GM18861 (cell line): ENCODE measurements around the gene NDUFB5.

Experiments used
- ATAC-seq: cut with Tn5 transposase; IDR thresholded peaks from one replicate; pipeline ENCODE4 v1.9.1; 2021; ENCODE audit not compliant: unreplicated experiment

The NDUFB5 gene

DNA sequence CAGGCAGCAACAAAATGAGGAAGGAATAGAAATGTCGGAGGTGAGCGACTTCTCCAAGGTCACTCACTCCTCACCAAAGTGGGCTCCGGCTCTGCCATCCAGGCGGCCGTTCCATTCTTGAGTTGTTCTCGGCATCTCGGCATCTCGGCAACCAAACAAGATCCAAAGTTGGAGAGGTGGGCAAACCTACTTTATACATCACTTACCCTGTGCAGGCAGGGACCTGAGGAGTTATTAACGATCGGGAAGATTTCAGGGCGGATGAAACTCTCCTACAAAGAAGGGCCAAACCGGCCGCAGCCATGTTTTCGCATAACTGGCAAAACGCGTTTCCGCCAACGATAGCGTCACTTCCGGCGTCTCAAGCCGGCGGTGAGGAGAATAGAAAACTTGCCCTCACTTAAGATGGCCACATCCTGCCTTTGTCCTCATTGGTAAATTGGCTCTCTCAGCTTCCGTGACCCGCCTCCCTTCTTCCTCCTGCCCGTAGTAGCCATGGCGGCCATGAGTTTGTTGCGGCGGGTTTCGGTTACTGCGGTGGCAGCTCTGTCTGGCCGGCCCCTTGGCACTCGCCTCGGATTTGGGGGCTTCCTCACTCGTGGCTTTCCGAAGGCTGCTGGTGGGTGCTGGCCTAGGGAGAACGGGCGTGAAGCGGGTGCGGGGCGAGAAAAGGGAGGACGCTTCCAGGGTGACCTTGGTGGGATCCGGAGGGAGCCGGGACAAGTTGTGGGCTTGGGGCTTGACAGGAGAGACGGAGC lies at the start of gene NDUFB5, which contains the start of gene MRPL47:
Gene NDUFB5 (plus strand): TSS at position 474 of the 758 bp plus-strand sequence. CDS start 22 bp downstream, at position 496.
Gene MRPL47 (minus strand): TSS at position 318 of the 758 bp plus-strand sequence. CDS start 14 bp downstream, at position 304.
- ATAC-seq: peak; percentile 92

DNA sequence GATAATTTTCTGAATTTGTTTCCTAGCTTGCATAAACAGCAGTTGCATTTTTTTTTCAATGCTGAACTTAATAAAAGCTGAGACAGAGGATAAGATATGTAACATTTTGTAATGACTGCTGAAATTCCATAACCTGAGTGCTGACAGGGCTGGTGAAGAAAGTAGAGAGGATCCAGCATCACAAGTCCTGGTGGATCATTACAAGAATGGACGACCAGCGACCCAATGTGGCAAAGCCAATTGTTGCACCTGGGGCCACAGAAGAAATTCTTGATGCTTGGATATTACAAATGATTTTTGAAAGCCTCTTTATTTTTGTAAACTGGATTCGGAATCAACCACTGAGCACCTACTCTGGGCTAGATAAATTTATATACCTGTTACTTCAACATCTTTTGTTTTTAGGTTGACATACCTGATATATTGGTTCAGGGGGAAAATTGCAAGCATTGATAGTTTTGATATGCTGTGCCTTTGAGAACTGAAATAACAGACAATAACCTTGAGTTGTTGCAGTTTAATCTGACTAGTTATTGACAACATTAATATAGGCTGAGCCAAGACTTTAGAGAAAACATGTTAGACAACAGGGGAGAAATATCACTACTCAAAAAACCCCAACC lies 45.7 kb upstream of the NDUFB5 start:
- ATAC-seq: no peak

DNA sequence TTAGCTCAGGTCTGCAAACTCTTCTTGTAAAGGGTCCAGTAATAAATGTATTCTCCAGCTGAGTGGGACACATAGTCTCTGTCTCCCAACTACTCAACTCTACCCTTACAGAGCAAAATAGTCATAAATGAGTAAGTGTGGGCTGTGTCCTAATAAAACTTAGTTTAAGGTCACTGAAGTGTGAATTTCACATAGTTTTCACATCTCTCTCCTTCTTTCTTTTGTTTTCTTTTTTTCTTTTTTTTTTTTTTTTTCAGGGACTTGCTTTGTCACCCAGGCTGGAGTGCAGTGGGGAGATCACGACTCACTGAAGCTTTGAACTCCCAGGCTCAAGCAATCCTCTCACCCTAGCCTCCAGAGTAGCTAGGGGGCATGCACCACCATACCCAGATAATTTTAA lies 43.8 kb upstream of the NDUFB5 start:
- ATAC-seq: no peak

DNA sequence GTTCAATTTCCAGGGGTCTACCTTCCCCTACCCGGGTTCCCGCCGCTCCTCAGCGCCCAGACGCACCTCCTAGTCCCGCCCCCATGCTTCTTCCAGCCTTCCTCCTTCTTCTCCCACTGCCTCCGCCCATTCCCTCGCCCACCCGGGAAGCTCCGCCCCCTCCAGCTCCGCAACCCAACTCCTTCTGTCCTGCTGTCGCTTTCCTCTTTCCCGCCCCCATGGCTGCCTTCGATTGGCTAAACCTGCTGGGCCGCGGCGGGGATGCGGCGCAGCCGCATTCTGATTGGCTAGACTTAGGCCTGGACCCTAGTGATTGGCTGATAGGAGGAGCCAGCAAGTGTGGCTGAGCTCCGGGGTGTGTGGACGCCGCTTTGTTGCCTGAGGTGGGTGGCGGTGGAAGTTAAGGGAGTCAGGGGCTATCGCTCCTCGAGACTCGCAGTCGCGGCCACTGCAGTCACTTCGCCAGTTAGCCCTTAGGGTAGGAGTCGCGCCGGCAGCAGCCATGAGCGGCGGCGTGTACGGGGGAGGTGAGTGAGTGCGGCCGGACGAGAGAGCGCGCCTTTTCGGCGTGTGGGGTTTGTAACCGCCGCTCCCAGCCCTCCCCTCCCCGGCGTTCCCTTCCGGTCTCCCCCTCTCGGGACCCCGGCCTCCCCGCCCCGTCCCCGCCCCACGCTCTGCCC lies 41.9 kb upstream of the NDUFB5 start, which contains the start of gene ACTL6A:
Gene ACTL6A (plus strand): TSS at position 336 of the 680 bp plus-strand sequence. CDS start 167 bp downstream, at position 503.
- peak; percentile 94 for ATAC-seq

DNA sequence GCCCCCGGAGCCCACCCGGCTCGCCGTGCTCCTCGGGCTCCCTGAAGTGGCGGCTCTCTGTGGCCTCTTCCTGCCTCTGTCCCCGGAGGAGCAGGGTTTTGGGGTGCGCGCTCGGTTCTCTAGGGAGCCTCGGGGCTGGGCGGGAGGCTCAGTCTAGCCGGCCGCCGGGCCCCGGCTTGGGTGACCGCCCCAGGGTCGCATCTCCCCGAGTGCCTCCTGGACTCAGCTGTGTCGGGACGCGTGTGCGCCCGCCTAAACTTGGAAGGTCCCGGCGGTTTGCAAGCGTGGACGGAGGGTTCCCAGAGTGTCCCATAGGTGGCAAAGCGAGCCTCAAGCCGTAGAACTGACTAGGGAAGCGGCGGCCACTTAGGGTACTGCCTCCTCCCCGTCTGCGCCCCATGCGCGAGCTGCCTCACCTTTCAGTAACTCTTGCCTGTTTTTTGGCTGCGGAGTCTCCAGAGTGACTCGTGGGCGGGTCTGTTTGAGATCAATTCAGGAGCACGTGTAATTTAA lies 41.3 kb upstream of the NDUFB5 start:
- peak; percentile 34 for ATAC-seq

DNA sequence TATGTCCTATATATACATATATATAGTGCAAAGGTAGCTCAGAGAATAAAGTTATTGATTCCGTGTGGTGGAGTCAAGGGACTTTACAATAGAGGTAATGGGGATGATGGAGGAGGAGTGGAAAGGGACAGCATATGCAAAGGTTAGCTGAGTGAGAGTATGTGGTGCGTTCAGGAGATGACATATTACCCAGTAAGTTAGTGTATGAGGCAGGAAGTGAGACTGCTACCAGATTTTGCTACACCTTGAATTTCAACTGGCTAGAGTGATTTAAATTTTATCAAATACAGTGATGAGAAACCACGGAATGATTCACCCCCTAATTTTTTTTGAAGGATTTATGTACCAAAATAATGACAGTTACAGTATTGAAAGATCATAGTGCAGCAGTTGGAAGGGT lies 39.1 kb upstream of the NDUFB5 start:
- ATAC-seq: peak; percentile 27

DNA sequence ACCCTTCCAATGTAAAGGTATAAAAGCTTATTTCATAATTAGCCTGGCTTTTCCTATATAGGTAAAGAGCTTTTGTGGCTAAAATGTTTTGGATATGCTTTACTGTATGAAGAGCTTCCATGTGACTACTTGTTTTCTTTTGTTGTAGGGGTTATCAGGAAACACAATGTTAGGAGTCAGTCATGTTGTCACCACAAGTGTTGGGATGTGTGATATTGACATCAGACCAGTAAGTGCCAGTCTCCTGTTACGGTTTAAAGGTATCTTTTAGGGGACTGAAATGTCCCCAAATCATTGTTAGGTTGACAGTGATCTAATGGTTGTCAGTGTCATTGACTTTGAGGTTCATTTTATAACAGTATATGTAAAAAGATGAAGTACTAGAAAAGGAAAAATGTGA lies 23.6 kb upstream of the NDUFB5 start:
- ATAC-seq: no peak

DNA sequence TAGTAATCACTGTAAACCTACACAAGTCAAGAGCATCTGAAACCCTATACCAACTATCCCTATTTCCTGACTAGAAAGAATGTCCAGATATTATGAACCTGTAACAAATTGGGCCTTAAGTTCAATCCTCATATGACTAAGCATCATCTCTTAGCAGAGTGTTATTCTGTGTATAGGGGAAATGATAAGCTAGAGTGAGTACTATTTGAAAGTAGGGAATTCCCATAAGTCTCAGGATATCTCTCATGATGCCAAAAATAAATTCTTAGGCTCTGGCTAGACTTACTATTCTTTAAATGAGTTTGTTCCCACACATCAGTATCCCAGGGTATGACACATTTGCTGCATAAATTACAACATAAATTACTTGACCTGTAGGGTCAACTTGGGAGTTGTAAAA lies 15.5 kb upstream of the NDUFB5 start:
- no peak for ATAC-seq

DNA sequence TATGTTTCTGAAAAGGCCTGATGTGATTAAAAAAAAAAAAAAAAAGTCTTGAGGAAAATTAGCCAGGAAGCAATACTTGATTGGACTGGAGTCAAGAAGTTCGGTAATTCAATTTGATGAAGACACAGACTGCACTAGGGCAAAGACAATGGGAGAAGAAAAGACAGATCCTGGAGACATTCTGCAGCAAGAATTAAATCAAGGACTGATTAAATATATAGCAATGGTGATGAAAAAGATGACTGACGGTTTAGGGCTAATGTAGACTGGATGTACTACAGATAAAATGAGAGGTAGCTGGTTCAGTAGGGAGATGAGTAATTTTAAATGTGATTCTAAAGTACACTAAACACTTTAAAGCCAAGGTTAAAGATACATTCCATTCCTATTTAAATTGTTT lies 13.9 kb upstream of the NDUFB5 start:
- ATAC-seq: no peak

DNA sequence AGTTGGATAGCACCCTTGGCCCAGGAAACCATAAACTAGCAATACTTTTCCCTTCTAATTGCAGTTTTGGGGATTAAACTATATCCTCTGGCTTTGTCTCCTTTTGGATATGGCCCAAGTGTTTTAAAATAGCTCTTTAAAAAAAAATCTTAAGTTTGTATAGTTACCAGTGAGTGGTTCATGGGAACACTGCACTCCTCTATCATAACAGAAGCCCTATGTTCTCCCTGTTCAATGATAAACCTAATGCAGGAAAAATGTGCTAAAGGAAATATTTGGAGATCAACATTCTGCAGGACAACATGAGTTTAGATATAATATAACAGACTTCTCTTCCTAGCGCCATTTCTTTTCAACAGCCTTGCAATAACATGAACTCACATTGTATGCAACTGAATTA lies 13.3 kb upstream of the NDUFB5 start:
- no peak for ATAC-seq

DNA sequence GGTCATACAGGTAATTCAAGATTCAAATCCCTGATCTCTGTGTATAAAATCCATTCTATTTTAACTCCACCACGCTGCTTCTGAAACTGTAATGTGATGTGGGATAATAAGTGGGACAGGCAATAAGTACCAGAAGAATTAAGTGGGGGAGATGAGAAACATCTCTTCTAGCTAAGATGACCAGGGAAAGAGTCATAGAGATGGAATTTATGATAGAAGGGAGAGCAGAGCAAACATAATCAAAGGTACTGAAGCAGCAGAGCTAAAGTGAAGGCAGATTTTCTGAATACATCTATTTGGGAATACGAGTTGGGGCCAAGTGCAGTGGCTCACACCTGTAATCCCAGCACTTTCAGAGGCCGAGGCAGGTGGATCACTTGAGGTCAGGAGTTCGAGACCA lies 5.1 kb upstream of the NDUFB5 start:
- ATAC-seq: no peak

DNA sequence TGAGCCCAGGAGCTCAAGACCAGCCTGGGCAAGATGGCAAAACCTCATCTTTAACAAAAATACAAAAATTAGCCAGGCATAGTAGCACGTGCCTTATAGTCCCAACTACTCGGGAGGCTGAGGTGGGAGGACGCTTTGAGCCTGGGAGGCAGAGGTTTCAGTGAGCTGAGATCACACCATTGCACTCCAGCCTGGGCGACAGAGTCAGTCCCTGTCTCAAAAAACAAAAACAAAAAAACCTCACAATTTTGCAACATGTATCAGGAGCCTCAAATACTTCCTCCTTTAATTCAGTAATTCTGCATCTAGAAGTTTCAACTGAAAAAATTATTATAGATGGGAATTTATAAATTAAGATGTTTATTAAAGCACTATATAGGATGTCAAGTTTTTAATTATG lies 1.3 kb upstream of the NDUFB5 start:
- no peak for ATAC-seq

DNA sequence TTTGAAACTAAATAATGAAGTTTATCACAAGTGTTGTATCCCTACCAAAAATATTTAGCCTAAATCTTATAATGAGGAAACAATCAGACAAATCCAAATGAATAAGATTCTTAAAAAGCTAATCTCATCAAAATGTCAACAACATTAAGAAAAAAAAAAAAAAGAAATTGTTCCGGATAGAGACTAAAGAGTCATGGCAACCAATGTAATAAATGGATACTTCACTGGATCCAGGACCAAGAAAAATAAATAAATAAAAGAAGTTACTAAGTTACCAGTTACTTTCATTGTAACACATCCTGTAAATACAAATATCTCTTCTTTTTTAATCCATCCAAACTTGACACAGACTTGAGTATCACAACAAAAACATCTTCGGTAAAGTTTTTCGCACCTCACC lies 763 bp upstream of the NDUFB5 start:
- ATAC-seq: no peak

DNA sequence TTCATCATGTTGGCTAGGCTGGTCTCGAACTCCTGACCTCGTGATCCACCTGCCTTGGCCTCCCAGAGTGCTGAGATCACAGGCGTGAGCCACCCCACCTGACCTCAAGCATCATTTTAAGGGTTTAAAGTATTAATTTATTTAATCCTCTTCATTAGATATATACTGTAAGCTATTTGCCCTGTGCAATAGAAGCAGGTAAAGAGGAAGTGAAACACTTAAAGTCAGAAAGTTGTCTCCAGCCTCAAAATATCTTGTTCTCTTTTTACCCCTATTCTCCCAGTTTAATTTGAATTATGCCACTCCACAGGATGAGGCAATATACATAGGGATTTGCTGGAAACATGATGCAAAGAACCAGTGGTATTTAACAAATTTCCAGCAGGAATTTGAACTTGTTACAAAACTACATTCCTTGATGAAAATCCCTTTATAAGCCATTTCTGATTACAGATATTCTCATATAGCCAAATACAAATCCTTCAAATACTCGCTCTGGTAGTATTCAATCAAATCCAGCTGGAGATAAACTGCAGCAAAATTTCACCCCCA lies 2.0 kb downstream of the NDUFB5 start:
- ATAC-seq: peak; percentile 23

DNA sequence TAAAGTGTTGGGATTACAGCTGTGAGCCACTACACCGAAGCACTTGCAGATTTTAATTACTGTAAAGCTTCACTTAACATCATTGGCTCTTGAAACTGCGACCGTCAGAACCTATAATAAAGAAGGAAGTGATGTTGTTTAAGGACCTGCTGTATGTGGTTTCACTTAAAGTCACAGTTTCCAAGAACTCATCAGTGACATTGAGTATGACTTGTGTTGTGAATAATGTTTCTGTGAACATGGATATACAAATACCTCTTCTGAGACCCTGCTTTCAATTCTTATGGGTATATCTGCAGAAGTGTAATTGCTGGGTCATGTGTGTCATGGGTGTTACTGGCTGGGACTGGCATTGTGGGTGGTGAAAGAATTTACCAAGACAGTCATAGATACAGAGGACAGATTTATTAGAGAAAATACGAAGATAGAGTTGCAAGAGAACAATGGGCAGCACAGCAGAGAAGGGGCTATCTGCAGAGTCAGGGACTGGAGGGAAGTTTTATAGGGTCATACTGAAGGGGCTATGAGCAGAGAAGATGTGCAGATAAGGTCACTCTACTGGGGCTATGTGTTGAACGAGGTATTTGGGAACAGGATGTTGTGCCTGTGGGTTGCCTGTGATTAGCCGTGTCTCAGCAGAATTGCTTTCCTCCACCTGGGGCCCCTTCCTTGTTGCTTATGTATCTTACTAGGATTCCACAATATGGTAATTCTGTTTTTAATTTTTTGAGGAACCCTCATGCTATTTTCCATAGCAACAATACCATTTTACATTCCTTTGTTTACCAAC lies 4.5 kb downstream of the NDUFB5 start:
- ATAC-seq: peak; percentile 61

DNA sequence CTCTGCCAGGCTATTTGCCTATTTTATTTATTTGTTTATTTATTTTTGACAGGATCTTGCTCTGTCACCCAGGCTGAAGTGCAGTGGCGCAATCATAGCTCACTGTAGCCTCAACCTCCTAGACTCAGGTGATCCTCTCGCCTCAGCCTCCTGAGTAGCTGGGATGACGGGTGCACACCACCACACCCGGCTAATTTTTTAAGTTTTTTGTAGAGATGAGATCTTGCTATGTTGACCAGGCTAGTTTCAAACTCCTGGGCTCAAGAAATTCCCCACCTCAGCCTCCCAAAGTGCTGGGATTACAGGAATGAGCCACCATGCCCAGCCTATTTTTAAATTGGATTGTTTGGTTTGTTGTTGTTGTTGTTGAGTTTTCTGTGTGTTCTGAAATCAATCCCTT lies 5.5 kb downstream of the NDUFB5 start:
- no peak for ATAC-seq

DNA sequence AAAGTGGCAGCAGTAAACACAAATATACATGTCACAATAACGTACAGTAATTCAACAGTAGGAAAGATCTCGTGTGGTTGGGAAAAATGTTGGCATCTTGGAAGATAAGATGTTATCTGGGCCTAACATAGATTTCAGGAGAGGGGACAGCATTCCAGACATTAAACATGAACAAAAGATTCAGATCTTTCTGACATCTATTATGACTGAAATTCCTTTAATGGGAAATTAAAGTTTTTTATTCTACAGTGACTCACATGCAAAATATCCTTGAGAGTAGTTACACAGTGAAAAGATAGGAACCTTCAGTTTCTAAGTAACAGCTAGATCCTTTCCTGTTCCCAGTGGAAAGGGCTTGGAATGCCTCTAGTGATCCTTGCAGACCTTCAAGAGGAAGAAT lies 9.2 kb downstream of the NDUFB5 start:
- no peak for ATAC-seq

DNA sequence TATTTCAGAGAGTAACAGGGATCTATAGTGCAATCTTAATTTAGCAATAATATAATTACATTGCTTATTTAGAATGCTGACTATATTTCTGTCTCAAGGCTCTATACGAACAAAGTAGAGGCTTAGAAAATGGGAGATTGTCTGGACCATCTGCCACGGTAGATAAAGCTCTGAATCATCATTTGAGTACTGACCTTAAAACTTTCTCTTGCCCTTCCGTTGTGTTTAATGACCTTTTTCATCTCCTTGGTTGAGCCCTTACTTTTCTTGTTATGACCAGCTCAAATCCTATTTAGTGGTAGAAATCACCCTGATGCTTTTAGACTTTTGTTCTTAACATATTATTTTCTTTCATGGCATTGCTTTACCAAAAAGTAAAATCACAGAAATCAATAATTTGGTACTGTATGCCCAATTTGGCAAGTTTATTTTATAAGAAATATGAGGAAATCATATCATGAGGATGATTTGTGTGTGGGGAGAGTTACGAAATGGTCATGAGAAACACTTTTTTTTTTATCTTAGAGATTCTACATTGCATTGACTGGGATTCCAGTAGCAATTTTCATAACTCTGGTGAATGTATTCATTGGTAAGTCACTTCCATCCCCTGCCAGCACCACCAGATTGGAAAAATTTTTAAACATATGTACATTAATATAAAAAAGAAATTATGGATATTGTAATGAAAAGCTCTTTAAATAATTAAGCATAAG lies 11.0 kb downstream of the NDUFB5 start:
- no peak for ATAC-seq

DNA sequence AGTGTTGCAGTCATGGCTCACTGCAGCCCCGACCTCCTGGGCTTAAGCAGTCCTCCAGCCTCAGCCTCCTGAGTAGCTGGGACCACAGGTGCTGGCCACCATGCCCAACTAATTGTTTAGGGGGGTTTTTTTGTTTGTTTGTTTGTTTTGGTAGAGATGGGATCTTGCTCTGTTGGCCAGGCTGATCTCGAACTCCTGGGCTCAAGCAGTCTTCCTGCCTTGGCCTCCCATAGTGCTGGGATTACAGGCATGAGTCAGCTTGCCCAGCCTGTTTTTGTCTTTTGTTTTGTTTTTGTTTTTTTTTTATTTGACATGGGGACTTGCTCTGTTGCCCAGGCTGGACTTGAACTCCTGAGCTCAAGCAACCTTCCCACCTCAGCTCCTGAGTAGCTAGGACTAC lies 17.4 kb downstream of the NDUFB5 start:
- no peak for ATAC-seq

DNA sequence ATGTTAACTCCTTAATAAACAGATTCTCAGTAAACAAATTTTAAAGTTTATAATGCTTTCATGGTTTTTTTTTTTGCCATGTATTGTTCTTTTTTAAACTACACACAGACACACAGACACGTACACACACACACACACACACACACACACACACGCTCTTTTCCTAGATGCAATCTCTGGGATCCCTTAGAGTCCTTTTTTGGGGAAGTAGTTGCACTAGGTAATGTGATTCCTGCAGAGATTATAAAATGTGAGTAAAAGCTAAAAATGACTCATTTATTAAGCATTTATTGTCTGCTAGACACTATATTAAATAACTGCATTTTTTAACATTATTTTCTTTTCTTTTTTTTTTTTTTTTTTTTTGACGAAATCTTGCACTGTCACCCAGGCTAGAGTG lies 19.9 kb downstream of the NDUFB5 start:
- ATAC-seq: no peak
